Measurements from ENCODE around the gene BMP8B. TPM values are rescaled to one million over a fixed set of nuclear protein-coding genes. Genes with fewer than 3 reads are reported as not detected.

BMP8B gene
- total RNA-seq, 1 donor from 2014 or later = 0.17 TPM

- peak; percentile 20 for DNase-seq
Observed at GRCh38 chr1:39755965-39756659, 32.6 kb downstream of the BMP8B start.

GRCh38 chr1:39754906-39755504 lies 33.7 kb downstream of the BMP8B start:
- no peak for DNase-seq

GRCh38 chr1:39754026-39754570 lies 34.6 kb downstream of the BMP8B start:
- peak; percentile 84 for DNase-seq

- DNase-seq = no peak
Observed at GRCh38 chr1:39753132-39754025, 35.3 kb downstream of the BMP8B start.

- DNase-seq = no peak
Observed at GRCh38 chr1:39752703-39753102, 36.0 kb downstream of the BMP8B start.

GRCh38 chr1:39751595-39751994 lies 37.1 kb downstream of the BMP8B start:
- DNase-seq = peak; percentile 43

GRCh38 chr1:39745016-39745670 lies 43.5 kb downstream of the BMP8B start:
- no peak for DNase-seq

- DNase-seq = peak; percentile 90
Observed at GRCh38 chr1:39738622-39739366, 49.9 kb downstream of the BMP8B start, which contains the start of gene PPIE. PPIE (plus strand) TSS chr1:39738882; CDS start chr1:39738901, 19 bp downstream.

GRCh38 chr1:39737546-39738169 lies 51.0 kb downstream of the BMP8B start:
- DNase-seq = no peak

- no peak for DNase-seq
Observed at GRCh38 chr1:39735731-39736130, 52.9 kb downstream of the BMP8B start.

- no peak for DNase-seq
Observed at GRCh38 chr1:39733161-39733560, 55.5 kb downstream of the BMP8B start.

- DNase-seq = no peak
Observed at GRCh38 chr1:39732730-39733129, 55.9 kb downstream of the BMP8B start.

GRCh38 chr1:39729842-39730241 lies 58.8 kb downstream of the BMP8B start:
- no peak for DNase-seq

GRCh38 chr1:39729030-39729429 lies 59.6 kb downstream of the BMP8B start:
- no peak for DNase-seq

GRCh38 chr1:39727932-39728317 lies 60.7 kb downstream of the BMP8B start:
- DNase-seq = no peak

- DNase-seq = peak; percentile 26
Observed at GRCh38 chr1:39727221-39727931, 61.3 kb downstream of the BMP8B start.

GRCh38 chr1:39726600-39726999 lies 62.1 kb downstream of the BMP8B start:
- no peak for DNase-seq

- peak; percentile 5 for DNase-seq
Observed at GRCh38 chr1:39722495-39722894, 66.2 kb downstream of the BMP8B start.

GRCh38 chr1:39721664-39722063 lies 67.0 kb downstream of the BMP8B start:
- DNase-seq = no peak

Measured in dermis blood vessel endothelial cell (primary cell).